Activated CD4-positive, alpha-beta T cell treated with anti-CD3 and anti-CD28 coated beads, Interleukin-2, Interleukin-4, amounts not matched to agents 100 ng/mL and 50 ng/mL, durations not matched to agents 16 hours and 8 hours (primary cell): ENCODE measurements around the gene ZC3HAV1L.
A peak's percentile ranks its signal among the peaks of the same experiment; 100 is the strongest.
"Not testable (repeated sequence)": the region's sequence is repeated elsewhere in the genome, so short reads cannot be mapped to it uniquely, and the experiment has no call there.

ENCODE experiments used
- DNase-seq: peaks from one replicate; pipeline ENCODE4 v3.0.0-alpha.2; 2020; ENCODE audit warnings: low spot score

Gene ZC3HAV1L

GRCh38 chr7:139054101-139054500, 18.3 kb upstream of the ZC3HAV1L start:
- DNase-seq: no peak

DNA sequence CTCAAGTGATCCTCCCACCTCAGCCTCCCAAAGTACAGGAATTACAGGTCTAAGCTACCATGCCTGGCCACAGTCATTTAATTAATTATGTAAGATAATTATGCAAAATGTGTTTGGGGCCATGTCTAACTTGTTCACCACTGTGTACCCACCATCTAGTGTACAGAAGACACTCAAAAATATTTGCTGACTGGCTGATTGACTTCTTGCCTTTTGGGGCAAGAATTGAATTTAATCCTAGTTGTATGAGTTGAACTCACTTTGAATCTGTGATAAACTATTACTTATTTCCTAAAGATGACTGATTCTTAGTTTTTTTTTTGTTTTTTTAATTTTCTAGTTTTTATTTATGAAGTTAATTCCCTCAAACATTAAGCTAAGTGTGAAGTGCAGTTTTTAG, 15.8 kb upstream of the ZC3HAV1L start:
- DNase-seq: no peak

GRCh38 chr7:139049936-139050335, 14.1 kb upstream of the ZC3HAV1L start:
- DNase-seq: no peak

DNA sequence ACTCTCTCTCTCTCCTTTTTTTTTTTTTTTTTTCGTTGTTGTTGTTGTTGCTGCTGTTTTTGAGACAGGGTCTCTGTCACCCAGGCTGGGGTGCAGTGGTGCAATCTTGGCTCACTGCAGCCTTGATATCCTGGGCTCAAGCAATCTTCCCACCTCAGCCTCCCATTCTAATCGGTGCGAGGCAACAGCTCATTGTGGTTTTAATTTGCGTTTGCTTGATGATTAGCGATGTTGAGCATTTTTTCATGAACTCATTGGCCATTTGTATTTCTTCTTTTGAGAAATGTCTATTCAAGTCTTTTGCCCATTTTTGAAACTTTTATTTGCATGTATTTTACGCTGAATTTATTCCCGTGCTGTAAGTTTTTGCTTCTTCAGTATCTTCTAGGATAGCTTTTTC, 13.3 kb upstream of the ZC3HAV1L start:
- no peak for DNase-seq

GRCh38 chr7:139047970-139048369, 12.1 kb upstream of the ZC3HAV1L start:
- peak; percentile 85 for DNase-seq

DNA sequence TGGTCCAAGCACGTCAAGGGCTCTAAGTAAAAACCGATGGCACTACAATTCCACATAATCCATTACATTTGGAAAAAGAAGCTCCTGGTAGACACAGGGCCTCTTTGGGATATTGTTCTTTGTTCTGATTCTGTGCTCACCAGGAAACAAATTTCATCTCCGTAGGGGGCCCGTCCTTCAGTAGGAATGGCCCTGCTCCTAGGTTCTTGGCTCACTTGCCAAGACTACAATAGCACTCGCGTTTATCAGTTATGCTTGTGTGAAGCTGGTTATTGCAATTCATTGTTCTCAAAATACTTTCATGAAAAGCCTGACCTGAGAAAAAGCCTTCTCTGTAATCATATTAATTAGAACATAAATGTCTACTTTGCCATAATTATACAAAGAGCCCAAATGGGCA, 10.3 kb upstream of the ZC3HAV1L start:
- no peak for DNase-seq

DNA sequence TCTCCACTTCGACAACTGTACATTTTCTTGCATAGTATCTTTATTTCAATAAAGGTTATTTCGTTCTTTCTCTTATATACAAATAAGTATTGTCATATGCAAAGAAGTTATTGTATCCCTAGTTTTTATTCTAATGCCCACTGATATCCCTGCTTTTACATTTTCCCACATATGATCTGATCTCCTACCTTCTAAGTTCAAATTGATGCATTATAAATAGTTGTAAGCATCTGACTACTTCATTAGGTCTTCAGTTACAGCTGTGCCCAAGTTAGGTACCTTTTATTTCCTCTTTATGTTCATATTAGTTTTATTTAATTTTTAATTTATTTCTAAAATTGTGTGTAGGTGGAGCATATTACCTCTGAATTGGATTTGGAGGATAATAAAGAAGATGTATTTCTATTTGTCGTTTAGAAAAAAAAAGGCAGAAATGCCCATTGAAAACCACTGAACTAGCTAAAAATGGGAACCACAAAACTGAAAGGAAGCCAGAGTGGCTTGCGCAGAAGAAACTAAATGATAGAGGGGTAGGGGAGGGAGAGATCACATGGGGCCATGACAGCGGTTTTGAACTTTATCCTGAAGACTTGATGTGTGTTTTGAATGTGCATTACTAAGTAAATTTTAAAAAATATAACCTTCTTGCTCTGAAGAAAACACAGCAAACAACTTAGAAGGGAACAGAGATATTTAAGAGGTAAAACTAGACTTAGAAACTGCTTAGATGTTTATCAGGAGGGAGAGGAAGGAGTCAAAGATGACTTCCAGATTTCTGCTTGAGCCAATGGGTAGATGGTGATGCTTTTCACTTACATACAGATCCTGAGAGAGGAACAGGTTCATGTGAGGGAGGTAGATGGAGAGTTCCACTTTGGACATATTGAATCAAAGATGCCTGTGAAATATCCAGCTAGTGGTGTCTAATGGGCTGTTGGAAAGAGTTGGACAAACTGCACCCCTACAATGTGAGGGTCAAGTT, 9.3 kb upstream of the ZC3HAV1L start:
- peak; percentile 62 for DNase-seq

DNA sequence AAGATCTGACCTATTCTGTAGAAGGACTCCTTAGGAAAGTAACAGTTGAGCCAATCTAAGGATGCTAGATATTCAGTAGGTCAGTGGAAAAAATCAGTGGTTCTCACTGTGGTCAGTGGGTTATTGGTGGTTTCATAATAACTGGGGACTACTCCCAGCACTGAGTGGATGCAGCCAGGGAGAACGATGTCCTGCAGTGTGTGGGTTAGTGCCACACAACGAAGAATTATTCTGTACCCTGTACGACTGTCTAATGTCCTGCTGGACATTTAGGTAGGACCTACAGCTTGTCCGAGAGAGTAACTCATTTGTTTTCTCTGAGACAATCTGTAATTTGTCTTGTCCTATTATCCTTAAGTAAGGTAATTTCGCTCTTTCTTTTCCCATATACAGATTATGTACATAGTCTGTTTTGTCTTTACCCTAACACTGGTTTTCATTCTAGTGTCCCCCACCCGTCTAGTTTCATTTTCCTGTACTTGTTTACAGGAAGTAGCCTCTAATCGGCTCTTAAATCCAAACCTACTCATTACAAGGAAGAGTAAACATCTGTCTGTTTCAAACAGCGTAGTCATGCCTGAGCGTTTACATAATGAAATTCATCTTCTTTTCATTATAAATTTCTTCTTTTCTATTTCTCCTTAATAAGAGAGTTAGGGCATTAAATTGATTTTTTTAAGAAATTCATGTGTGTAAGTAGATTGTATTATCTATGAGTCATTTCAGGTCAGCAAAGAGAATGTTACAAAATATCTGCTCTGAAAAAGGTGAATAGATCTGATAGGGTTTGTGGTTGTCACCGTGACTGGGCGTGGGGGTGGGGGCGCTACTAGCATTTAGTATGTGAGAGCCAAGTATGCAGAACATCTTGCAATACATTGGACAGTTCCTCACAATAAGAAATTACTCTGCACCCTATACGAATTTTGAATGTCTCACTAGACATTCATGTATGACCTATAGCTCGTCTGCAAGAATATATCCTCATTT, 8.3 kb upstream of the ZC3HAV1L start:
- peak; percentile 80 for DNase-seq

- DNase-seq: no peak
Measured at GRCh38 chr7:139041378-139042085, 5.7 kb upstream of the ZC3HAV1L start.

- no peak for DNase-seq
Measured at GRCh38 chr7:139038691-139039090, 2.8 kb upstream of the ZC3HAV1L start.

GRCh38 chr7:139036901-139037300, 1.1 kb upstream of the ZC3HAV1L start:
- no peak for DNase-seq

DNA sequence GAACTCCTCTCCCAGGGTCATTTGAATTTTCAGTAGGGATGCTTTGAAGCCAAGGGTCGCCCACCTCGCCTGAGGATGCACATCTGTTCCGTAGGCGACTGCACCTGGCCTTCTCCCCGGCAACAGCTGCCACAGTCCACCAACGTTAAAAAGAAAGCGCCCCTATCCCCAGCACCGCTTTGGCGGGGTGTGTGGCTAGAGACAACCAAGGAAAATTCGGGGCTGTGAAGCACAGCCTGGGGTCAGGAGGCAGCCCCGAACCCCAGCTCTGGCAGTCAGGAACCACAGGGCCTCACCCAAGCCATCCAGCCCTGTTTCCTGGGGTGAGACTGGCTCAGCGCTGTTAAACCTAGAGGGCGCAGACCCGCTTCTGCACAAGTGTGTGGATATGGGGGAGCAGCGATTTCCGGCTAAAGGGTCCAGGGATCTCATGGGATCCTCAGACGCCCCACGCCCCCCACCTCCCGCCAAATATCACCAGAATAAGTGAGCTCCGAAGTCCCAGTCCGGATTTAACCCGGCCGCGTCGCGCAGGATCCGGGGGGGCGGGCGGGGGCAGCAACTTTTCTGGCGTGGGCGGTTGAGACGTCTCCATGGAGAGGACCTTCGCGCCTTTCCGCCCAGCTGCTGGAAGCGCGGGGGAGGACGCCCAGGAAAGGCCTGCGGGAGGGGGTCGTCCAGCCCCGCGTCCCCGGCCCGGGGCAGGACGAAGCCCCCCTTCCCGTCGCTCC, 822 bp downstream of the ZC3HAV1L start:
- peak; percentile 44 for DNase-seq

GRCh38 chr7:139034336-139034735, 1.5 kb downstream of the ZC3HAV1L start:
- DNase-seq: no peak

DNA sequence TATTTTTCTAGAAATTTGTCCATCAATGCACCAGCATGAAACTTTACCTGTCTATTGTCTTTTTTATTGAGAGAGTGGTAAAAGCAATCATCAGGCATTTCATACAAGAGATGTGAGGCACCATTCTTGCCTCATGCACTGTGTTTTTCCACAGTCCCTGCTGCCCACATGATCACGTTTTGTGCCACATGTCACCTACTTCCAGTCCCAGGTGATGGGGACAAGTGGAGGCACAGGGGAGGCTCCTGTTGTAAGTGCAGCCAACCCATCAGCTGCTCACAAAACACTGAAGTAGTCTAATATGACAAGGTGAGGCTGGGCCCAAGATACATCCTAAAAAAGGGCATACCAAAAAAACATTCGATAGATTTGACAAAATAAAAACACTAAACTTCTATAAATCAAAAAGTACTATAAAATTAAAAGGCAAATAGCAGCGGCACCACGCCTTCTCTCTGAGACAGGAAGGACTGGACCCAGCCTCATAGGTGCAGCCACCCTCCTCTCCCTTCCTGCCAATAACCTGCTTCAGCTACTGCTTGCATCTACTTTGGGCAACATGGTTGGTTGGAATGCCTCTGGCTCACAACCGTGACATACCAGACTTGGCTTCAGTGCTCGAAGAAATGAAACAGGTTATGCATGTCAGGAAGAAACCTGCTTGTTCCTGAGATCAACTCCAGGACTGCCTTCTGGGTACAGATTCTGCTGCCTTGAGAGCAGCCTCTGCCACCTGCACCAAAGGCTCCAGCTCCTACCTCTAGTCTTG, 2.3 kb downstream of the ZC3HAV1L start:
- no peak for DNase-seq

DNA sequence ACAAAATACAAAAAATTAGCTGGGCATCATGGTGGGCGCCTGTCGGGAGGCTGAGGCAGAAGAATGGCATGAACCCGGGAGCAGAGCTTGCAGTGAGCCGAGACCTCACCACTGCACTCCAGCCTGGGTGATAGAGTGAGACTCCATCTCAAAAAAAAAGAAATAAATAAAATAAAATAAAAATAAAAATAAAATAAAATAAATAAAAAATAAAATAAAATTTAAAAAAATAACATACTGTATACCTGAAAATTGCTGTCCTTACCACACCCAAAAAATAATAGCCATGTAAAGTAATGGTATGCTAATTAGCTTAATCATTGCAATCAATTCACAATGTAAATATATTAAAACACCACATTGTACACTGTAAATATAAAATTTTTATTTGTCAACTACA, 3.4 kb downstream of the ZC3HAV1L start:
- DNase-seq: no peak

- DNase-seq: no peak
Measured at GRCh38 chr7:139029353-139029752, 6.5 kb downstream of the ZC3HAV1L start.

DNA sequence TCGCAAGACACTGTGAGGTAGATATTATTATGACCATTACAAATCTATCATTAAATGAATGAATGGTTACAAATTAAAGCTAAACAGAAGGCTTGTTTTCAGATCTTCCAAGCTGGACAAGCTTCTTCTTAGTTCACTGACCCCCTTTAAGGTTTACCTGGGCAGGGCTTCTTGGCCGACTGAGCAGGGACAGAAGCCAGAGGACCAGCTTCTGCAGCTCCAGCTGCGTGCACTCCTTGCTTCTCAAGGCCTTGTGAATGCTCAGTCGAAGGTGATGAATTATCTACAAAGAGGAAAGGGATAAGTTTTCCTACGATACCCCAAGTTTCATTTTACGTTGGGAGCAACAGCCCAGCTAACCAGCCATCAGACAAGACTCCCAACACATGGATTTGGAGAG, 9.3 kb downstream of the ZC3HAV1L start:
- DNase-seq: no peak

- not testable (repeated sequence) for DNase-seq
Measured at GRCh38 chr7:139025861-139026260, 10.0 kb downstream of the ZC3HAV1L start.

DNA sequence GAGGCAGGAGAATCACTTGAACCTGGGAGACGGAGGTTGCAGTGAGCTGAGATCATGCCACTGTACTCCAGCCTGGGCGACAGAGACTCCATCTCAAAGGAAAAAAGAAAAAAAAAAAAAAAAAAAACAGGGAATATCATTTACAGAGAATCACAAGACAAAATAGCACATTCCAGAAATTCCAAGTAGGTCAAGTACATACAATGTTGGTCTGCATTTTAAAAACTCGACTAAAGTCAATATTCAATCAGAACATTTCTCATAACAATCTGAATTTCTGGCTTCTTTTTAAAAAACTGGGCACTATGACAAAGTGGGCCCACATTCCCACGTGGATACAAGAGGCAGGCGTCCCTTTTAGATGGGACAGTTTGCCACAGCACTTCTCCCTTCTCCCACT, 12.8 kb downstream of the ZC3HAV1L start:
- DNase-seq: no peak

GRCh38 chr7:139022286-139022685, 13.6 kb downstream of the ZC3HAV1L start:
- no peak for DNase-seq

DNA sequence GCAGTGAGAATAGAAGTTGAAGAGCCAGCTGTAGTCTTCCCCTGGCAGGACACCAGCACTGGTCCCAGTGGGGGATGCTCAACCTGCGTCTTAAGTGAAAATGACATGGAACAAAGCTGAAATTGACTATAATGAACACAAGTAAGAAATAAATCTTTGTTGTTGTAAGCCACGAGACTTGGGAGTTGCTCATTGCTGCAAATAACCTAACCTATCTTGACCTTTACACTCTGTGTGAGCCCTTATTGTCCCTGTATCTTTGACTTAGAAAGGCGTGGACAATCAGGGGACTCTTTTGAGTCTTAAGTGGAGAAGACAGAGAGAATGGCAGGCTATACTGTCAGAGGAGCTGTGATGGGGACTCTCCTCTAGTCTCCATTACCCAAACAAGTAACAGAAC, 16.9 kb downstream of the ZC3HAV1L start:
- no peak for DNase-seq
